Measurements from ENCODE around the gene MED26.

- TF ChIP-seq SP1 (CRISPR knock-in tag; IDR thresholded peaks at IDR 0.05), result no peak
- no peak for TF ChIP-seq COPS2 (conservative IDR thresholded peaks at IDR 0.05)
- no peak for TF ChIP-seq ZNF274 (IDR thresholded peaks at IDR 0.05; ENCODE audit: borderline replicate concordance, low read depth, low read length)
- no peak for TF ChIP-seq ZZZ3 (IDR thresholded peaks at IDR 0.05)
Observed at GRCh38 chr19:16627193-16627927, 644 bp downstream of the MED26 start.

Data from K562 (cell line).